Peyer's patch (tissue), 4 donors: ENCODE measurements around the gene DCAF8L2.

Experiments used
- CTCF ChIP-seq, 6 experiments: fragments of 450-650 bp in 4 of 6; fragments of 200-600 bp in 2 of 6; sonication (generic) in 1 of 6; IDR thresholded peaks; one replicate each; pipeline ENCODE4 v1.5.1; 2017 to 2019; ENCODE audit warnings: antibody characterized with exemption in 6 of 6, mild to moderate bottlenecking in 3 of 6, moderate library complexity in 1 of 6
- POLR2A ChIP-seq, 2 donors: fragments of 450-650 bp; IDR thresholded peaks; one replicate each; pipeline ENCODE4 v1.5.1; 2017; ENCODE audit warnings: antibody characterized with exemption in 2 of 2, mild to moderate bottlenecking in 2 of 2, moderate library complexity in 2 of 2

GRCh38 chrX:27797575-27797974 lies 207.4 kb downstream of the DCAF8L2 start:
- TF ChIP-seq CTCF (IDR thresholded peaks at IDR 0.05) (no peak), POLR2A (IDR thresholded peaks at IDR 0.05) (no peak)
